ENCODE measurements around the gene FHOD3. TPM values are rescaled to one million over a fixed set of nuclear protein-coding genes. Genes with fewer than 3 reads are reported as not detected.

The FHOD3 gene
- total and polyA plus RNA-seq, 2 of the 4 experiments (the other 2 are of a cell fraction), result 14.6 to 16.0 TPM

GRCh38 chr18:36589857-36590543 is 292.5 kb downstream of the FHOD3 start:
- H3K27me3 ChIP-seq (ENCODE audit: control insufficient read depth, insufficient read depth, low read length), result no peaks in the 10 kb centered on the region
- BruUV-seq (replicated peaks), result no TSS peak
- peak overlapping the region; percentile 50 for H4K91ac ChIP-seq (ENCODE audit: insufficient read depth, low read depth, low read length)
- peaks cover 6% of the 10 kb centered on the region for H3K4me1 ChIP-seq (ENCODE audit: control insufficient read depth, insufficient read depth, low read length)
- H4K5ac ChIP-seq (ENCODE audit: low read depth, low read length), result no peak overlapping the region
- peak overlapping the region; percentile 64 for H2BK120ac ChIP-seq (ENCODE audit: low read depth, low read length)
- H3K18ac ChIP-seq (ENCODE audit: low read depth, low read length), result peak overlapping the region; percentile 37; the same call in 1 of the 2 replicates
- H2AK9ac ChIP-seq (replicated peaks; ENCODE audit: low read depth, low read length, poor library complexity), result no peak overlapping the region
- H3K14ac ChIP-seq (replicated peaks; ENCODE audit: low read depth, low read length), result peak overlapping the region; percentile 61; the same call in 1 of the 2 replicates
- WGBS, 2 experiments (ENCODE audit: extremely low coverage in 2 of 2, insufficient read length in 1 of 2), result 88% methylated on average over 3 of the region's 10 CpGs; no CpG with 5 or more reads in 1 of the 2 experiments
- H3K79me1 ChIP-seq (ENCODE audit: low read depth in 1 of 2, low read length in 2 of 2), result no peaks in the 10 kb centered on the region
- peak overlapping the region; percentile 34; the same call in 1 of the 2 replicates for H3K4ac ChIP-seq (ENCODE audit: low read depth, low read length)
- H3K9me3 ChIP-seq (ENCODE audit: control insufficient read depth, insufficient read depth, low read length), result no peaks in the 10 kb centered on the region
- peak overlapping the region; percentile 60 for H2AK5ac ChIP-seq (ENCODE audit: low read depth, low read length)
- H3K36me3 ChIP-seq (ENCODE audit: control insufficient read depth, insufficient read depth, low read length), result no peaks in the 10 kb centered on the region
- no peak overlapping the region for H3K4me2 ChIP-seq (ENCODE audit: low read depth, low read length)
- no peak overlapping the region for H2AFZ ChIP-seq (replicated peaks; ENCODE audit: low read length, poor library complexity)
- H3K56ac ChIP-seq (ENCODE audit: extremely low read depth, insufficient read depth, low read length), result no peak overlapping the region
- H3K23ac ChIP-seq (ENCODE audit: low read depth, low read length), result no peak overlapping the region
- H4K20me1 ChIP-seq (ENCODE audit: insufficient read depth, low read length), result no peaks in the 10 kb centered on the region
- peak; percentile 80 for ATAC-seq (ENCODE audit: low read depth)
- TF ChIP-seq RFX5 (IDR thresholded peaks at IDR 0.05; ENCODE audit: low read depth, low read length) (no peak), MAZ (IDR thresholded peaks at IDR 0.05; ENCODE audit: borderline replicate concordance, low read depth, low read length) (no peak), CHD1 (IDR thresholded peaks at IDR 0.05; ENCODE audit: low read depth, low read length) (no peak), BHLHE40 (IDR thresholded peaks at IDR 0.05; ENCODE audit: low read depth, low read length) (no peak), SMC3 (IDR thresholded peaks at IDR 0.05; ENCODE audit: low read depth, low read length) (no peak), USF2 (IDR thresholded peaks at IDR 0.05; ENCODE audit: low read depth, low read length) (no peak), MXI1 (IDR thresholded peaks at IDR 0.05; ENCODE audit: borderline replicate concordance, low read depth, low read length) (no peak), NFE2L2 (IDR thresholded peaks at IDR 0.05; ENCODE audit: low read depth, low read length) (no peak), RAD21 (IDR thresholded peaks at IDR 0.05; ENCODE audit: low read length) (no peak), CEBPB (IDR thresholded peaks at IDR 0.05; ENCODE audit: low read depth, low read length) (no peak), FOS (IDR thresholded peaks at IDR 0.05; ENCODE audit: low read depth, low read length) (no peak), RCOR1 (IDR thresholded peaks at IDR 0.05; ENCODE audit: insufficient replicate concordance, low read length) (no peak)
- TF ChIP-seq, protein P1, sequence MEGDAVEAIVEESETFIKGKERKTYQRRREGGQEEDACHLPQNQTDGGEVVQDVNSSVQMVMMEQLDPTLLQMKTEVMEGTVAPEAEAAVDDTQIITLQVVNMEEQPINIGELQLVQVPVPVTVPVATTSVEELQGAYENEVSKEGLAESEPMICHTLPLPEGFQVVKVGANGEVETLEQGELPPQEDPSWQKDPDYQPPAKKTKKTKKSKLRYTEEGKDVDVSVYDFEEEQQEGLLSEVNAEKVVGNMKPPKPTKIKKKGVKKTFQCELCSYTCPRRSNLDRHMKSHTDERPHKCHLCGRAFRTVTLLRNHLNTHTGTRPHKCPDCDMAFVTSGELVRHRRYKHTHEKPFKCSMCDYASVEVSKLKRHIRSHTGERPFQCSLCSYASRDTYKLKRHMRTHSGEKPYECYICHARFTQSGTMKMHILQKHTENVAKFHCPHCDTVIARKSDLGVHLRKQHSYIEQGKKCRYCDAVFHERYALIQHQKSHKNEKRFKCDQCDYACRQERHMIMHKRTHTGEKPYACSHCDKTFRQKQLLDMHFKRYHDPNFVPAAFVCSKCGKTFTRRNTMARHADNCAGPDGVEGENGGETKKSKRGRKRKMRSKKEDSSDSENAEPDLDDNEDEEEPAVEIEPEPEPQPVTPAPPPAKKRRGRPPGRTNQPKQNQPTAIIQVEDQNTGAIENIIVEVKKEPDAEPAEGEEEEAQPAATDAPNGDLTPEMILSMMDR (conservative IDR thresholded peaks at IDR 0.05; ENCODE audit: low read depth, low read length), result no peak
- peak overlapping the region; percentile 15; the same call in 1 of the 2 replicates for H2BK20ac ChIP-seq (ENCODE audit: low read depth, low read length)
- H3K27ac ChIP-seq (ENCODE audit: insufficient read depth, low read length), result no peak overlapping the region
- no peak overlapping the region for H3K4me3 ChIP-seq (ENCODE audit: insufficient read depth, low read depth, low read length)
- H4K8ac ChIP-seq (ENCODE audit: low read depth in 2 of 2, low read length in 2 of 2), result peak overlapping the region in 1 of 2 experiments; percentile 6; a peak in 1 of 4 replicates
- peak; percentile 37 for DNase-seq
- no peak overlapping the region for H2BK15ac ChIP-seq (ENCODE audit: low read depth, low read length)
- ChIA-PET CTCF (interaction anchor here (0.6 to 1.1 kb wide), 2 partner anchors 12 to 274 kb away, joined by 3 to 6 read pairs; no protein-coding TSS in a partner anchor), POLR2A (ENCODE audit: unreplicated experiment) (no interaction called here)
- dilution Hi-C loops (cut with HindIII; ENCODE audit: low sequenced_read_pairs, unreplicated experiment), result no loop called here
- no peak overlapping the region for H2BK5ac ChIP-seq (ENCODE audit: low read depth, low read length, poor library complexity, severe bottlenecking)
- peaks cover 11% of the 10 kb centered on the region for H3K9me1 ChIP-seq (ENCODE audit: insufficient read depth, low read length)
- H3K9ac ChIP-seq (ENCODE audit: low read depth, low read length), result no peak overlapping the region
- in situ Hi-C loops (cut with MboI; ENCODE audit: low sequenced_read_pairs), result no loop called here
- intact Hi-C loops (cut with micrococcal nuclease), result no loop called here

All from IMR-90 (cell line).